Hematopoietic multipotent progenitor cell treated with erythropoietin and hydrocortisone succinate and interleukin-3 and kit ligand, for 17 days (in vitro differentiated cells): Measurements from ENCODE around the gene IL20.
A peak's percentile ranks its signal among the peaks of the same experiment; 100 is the strongest.

Source experiments
- DNase-seq: peaks from one replicate; pipeline ENCODE4 v3.0.0-alpha.2; 2015; ENCODE audit warnings: low spot score

Gene IL20

GRCh38 chr1:206904423-206905142, 39.2 kb downstream of the IL20 start:
- no peak for DNase-seq

- DNase-seq: no peak
Observed at GRCh38 chr1:206905295-206906164, 40.1 kb downstream of the IL20 start.

GRCh38 chr1:206907304-206907991, 42.0 kb downstream of the IL20 start:
- no peak for DNase-seq

- DNase-seq: no peak
Observed at GRCh38 chr1:206908038-206908437, 42.6 kb downstream of the IL20 start.

GRCh38 chr1:206909161-206909882, 43.9 kb downstream of the IL20 start:
- no peak for DNase-seq

GRCh38 chr1:206909883-206910318, 44.5 kb downstream of the IL20 start:
- no peak for DNase-seq

- DNase-seq: peak; percentile 50
Observed at GRCh38 chr1:206911064-206911663, 45.7 kb downstream of the IL20 start.

GRCh38 chr1:206912445-206913095, 47.1 kb downstream of the IL20 start:
- peak; percentile 78 for DNase-seq

- no peak for DNase-seq
Observed at GRCh38 chr1:206913766-206914537, 48.5 kb downstream of the IL20 start.

- no peak for DNase-seq
Observed at GRCh38 chr1:206915030-206915735, 49.8 kb downstream of the IL20 start.

GRCh38 chr1:206916000-206916709, 50.7 kb downstream of the IL20 start:
- no peak for DNase-seq

- DNase-seq: no peak
Observed at GRCh38 chr1:206918076-206918475, 52.7 kb downstream of the IL20 start.
